BJ (cell line): ENCODE results near the gene NUP153. TPM values are rescaled to one million over a fixed set of nuclear protein-coding genes. Genes with fewer than 3 reads are reported as not detected.

Source experiments
- CTCF ChIA-PET: fragments of 350-600 bp; formaldehyde crosslinking; extraction: SDS; loops from one replicate; lab custom pipeline; 2021; ENCODE audit warnings: antibody characterized with exemption, inconsistent platforms; lab: Yijun Ruan, JAX
- POLR2A ChIA-PET: fragments of 300-600 bp; sonication (Branson Sonifier 250); formaldehyde crosslinking; extraction: SDS; loops from one replicate; lab custom pipeline; 2021; ENCODE audit warnings: antibody characterized with exemption; lab: Charles Lee
- DNase-seq: peaks from one replicate; pipeline ENCODE4 v3.0.0-alpha.2; 2011; ENCODE audit warnings: low read depth
- H3K27me3 ChIP-seq: 2 replicates; pipeline ENCODE4 v1.6.0; 2011; ENCODE audit warnings: low read length; ENCODE audit not compliant: control insufficient read depth, insufficient read depth
- H3K36me3 ChIP-seq: 2 replicates; pipeline ENCODE4 v1.5.1; 2011; ENCODE audit warnings: low read length; ENCODE audit not compliant: control insufficient read depth, insufficient read depth
- H3K4me3 ChIP-seq: 2 replicates; pipeline ENCODE4 v1.5.1; 2011; ENCODE audit warnings: low read depth, mild to moderate bottlenecking, control low read depth, low read length
- polyA plus RNA-seq: library from polyadenylated mRNA; depleted of rRNA; stranded (reverse); fragments of >200 nt; gene quantifications from 2 replicates; pipeline ENCODE4 v1.2.3, GENCODE V29; 2011
- TF ChIP-seq, protein P1 (sequence below): IDR thresholded peaks from 2 replicates; pipeline ENCODE4 v1.5.1; 2011; ENCODE audit warnings: low read depth, mild to moderate bottlenecking, control low read depth, inconsistent platforms, low read length, moderate library complexity; ENCODE audit not compliant: insufficient read depth

The NUP153 gene
- polyA plus RNA-seq, 1 experiment, result 15.6 TPM

DNA sequence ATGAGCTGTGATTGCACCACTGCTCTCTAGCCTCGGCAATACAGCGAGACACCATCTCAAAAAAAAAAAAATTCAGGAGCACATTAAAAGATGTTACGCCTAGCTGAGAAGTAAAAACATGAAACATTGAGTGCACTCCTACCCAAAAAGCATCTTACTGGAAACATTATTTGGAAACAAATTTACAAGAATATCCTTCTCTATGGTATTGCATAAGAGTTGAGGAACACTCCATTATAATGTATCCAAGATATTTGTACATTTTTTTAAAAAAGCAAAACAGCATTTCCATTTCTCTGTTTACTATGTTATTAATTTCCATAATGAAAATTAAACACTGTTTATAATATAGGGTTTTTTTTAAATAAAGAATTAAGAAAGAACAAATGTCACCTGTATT, 58.0 kb downstream of the NUP153 start:
- TF ChIP-seq, protein P1, sequence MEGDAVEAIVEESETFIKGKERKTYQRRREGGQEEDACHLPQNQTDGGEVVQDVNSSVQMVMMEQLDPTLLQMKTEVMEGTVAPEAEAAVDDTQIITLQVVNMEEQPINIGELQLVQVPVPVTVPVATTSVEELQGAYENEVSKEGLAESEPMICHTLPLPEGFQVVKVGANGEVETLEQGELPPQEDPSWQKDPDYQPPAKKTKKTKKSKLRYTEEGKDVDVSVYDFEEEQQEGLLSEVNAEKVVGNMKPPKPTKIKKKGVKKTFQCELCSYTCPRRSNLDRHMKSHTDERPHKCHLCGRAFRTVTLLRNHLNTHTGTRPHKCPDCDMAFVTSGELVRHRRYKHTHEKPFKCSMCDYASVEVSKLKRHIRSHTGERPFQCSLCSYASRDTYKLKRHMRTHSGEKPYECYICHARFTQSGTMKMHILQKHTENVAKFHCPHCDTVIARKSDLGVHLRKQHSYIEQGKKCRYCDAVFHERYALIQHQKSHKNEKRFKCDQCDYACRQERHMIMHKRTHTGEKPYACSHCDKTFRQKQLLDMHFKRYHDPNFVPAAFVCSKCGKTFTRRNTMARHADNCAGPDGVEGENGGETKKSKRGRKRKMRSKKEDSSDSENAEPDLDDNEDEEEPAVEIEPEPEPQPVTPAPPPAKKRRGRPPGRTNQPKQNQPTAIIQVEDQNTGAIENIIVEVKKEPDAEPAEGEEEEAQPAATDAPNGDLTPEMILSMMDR, result no peak
- Histone ChIP-seq H3K4me3 (no peak overlapping the region), H3K36me3 (peaks cover 8% of the 10 kb centered on the region), H3K27me3 (no peaks in the 10 kb centered on the region)
- ChIA-PET CTCF (no interaction called here), POLR2A (no interaction called here)
- DNase-seq, result no peak

DNA sequence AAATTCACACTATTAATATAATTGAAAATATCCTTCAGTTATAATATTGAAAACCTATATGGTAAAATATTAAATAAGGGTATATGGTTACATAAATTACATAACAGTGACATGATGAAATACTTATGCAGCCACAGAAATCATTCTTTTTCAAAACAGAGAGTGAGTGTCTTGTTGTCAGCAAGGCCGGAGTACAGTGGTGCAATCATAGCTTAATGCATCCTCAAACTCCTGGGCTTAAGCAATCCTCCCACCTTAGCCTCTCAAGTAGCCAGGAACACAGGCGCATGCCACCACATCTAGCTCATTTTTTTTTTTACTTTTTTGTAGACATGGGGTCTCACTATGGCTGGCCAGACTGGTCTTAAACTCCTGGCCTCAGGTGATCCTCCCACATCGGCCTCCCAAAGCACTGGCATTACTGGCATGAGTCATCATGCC, 66.2 kb downstream of the NUP153 start:
- Histone ChIP-seq H3K4me3 (no peak overlapping the region), H3K27me3 (no peaks in the 10 kb centered on the region), H3K36me3 (peaks cover 8% of the 10 kb centered on the region)
- CTCF ChIA-PET, result interaction anchor here (0.7 kb wide), 1 partner anchor 16 kb away, joined by 3 read pairs; no protein-coding TSS in a partner anchor
- POLR2A ChIA-PET, result no interaction called here
- TF ChIP-seq, protein P1, result no peak
- no peak for DNase-seq

DNA sequence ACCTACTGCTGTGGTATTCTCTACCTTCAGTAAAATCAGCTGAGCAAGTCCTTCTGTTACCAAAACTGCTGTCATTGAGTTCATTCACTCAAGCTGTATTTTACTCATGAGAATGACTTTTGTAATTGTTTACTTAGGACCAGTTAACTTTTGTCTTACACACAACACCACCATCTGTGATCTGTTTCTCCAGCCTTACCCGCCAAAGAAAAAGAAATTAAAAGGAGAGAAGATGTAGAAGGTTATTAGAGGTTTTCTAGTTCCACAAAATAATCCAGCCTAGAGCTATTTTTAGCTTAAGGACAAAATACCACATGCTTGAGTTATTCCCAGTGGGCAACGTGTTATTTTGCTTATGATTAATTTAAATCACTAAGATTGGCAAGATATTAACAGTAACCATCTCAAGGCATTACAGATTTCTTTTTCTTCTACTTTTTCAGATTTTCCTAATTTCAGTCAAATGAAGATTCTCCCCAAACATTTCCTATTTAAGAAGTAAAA, 68.5 kb downstream of the NUP153 start:
- Histone ChIP-seq H3K27me3 (no peaks in the 10 kb centered on the region), H3K4me3 (no peak overlapping the region), H3K36me3 (peaks cover 4% of the 10 kb centered on the region)
- POLR2A ChIA-PET, result no interaction called here
- TF ChIP-seq, protein P1, result no peak
- CTCF ChIA-PET, result interaction anchor here (0.6 to 1.3 kb wide), 2 partner anchors 19 to 489 kb away, joined by 3 to 4 read pairs; no protein-coding TSS in a partner anchor
- DNase-seq, result no peak

- peaks cover 4% of the 10 kb centered on the region for H3K36me3 ChIP-seq
- H3K27me3 ChIP-seq, result no peaks in the 10 kb centered on the region
- no peak for DNase-seq
- no peak overlapping the region for H3K4me3 ChIP-seq
- CTCF ChIA-PET, result interaction anchor here (1.5 kb wide), 1 partner anchor 21 kb away, joined by 3 read pairs; no protein-coding TSS in a partner anchor
- TF ChIP-seq, protein P1, result no peak
- POLR2A ChIA-PET, result no interaction called here
Observed at GRCh38 chr6:17635568-17635967, 71.2 kb downstream of the NUP153 start.

- TF ChIP-seq, protein P1, result no peak
- H3K36me3 ChIP-seq, result peaks cover 5% of the 10 kb centered on the region
- ChIA-PET CTCF (no interaction called here), POLR2A (interaction anchor here (0.5 kb wide), 1 partner anchor 464 kb away, joined by 9 read pairs; no protein-coding TSS in a partner anchor)
- DNase-seq, result no peak
- H3K27me3 ChIP-seq, result no peaks in the 10 kb centered on the region
- no peak overlapping the region for H3K4me3 ChIP-seq
Observed at GRCh38 chr6:17633465-17634188, 73.1 kb downstream of the NUP153 start.
